COLO829 (cell line): ENCODE measurements around the gene LINGO4.
"Not testable (repeated sequence)": the region's sequence is repeated elsewhere in the genome, so short reads cannot be mapped to it uniquely, and the experiment has no call there.

Experiments used
- DNase-seq: peaks from one replicate; pipeline ENCODE4 v3.0.0; 2012; ENCODE audit warnings: low spot score

The LINGO4 gene

GRCh38 chr1:151782026-151782425 is 23.2 kb downstream of the LINGO4 start:
- DNase-seq, result not testable (repeated sequence)

GRCh38 chr1:151780736-151781135 is 24.5 kb downstream of the LINGO4 start:
- not testable (repeated sequence) for DNase-seq

GRCh38 chr1:151779852-151780251 is 25.4 kb downstream of the LINGO4 start:
- no peak for DNase-seq

- DNase-seq, result no peak
These were observed 27.9 kb downstream of the LINGO4 start for GRCh38 chr1:151777317-151777716.

GRCh38 chr1:151776665-151777062 is 28.6 kb downstream of the LINGO4 start:
- no peak for DNase-seq

GRCh38 chr1:151775894-151776664 is 29.1 kb downstream of the LINGO4 start:
- DNase-seq, result no peak

- no peak for DNase-seq
These were observed 30.8 kb downstream of the LINGO4 start for GRCh38 chr1:151774256-151774922.

GRCh38 chr1:151773702-151774101 is 31.5 kb downstream of the LINGO4 start:
- peak; percentile 73 for DNase-seq

- DNase-seq, result not testable (repeated sequence)
These were observed 35.9 kb downstream of the LINGO4 start for GRCh38 chr1:151769270-151769669.

- not testable (repeated sequence) for DNase-seq
These were observed 36.7 kb downstream of the LINGO4 start for GRCh38 chr1:151768351-151769066.

GRCh38 chr1:151763990-151764389 is 41.2 kb downstream of the LINGO4 start:
- DNase-seq, result no peak

GRCh38 chr1:151762941-151763921 is 42.0 kb downstream of the LINGO4 start, which contains the start of gene MRPL9:
Gene MRPL9 (minus strand): TSS chr1:151763496. CDS start chr1:151763479, 17 bp downstream.
- DNase-seq, result peak; percentile 94

GRCh38 chr1:151760597-151761385 is 44.4 kb downstream of the LINGO4 start:
- DNase-seq, result no peak

GRCh38 chr1:151759241-151759640 is 46.0 kb downstream of the LINGO4 start:
- DNase-seq, result no peak

GRCh38 chr1:151756291-151756690 is 48.9 kb downstream of the LINGO4 start:
- no peak for DNase-seq
